K562 (cell line): ENCODE results near the gene IGSF21. TPM values are rescaled to one million over a fixed set of nuclear protein-coding genes. Genes with fewer than 3 reads are reported as not detected.

Source experiments
- BRF1 ChIP-seq: IDR thresholded peaks from 3 replicates; pipeline ENCODE4 v1.6.1; 2011; ENCODE audit warnings: borderline replicate concordance, mild to moderate bottlenecking; ENCODE audit not compliant: insufficient read length; ENCODE audit errors: extremely low read depth
- CBX5 ChIP-seq: IDR thresholded peaks from 2 replicates; pipeline ENCODE4 v1.6.1; 2014; ENCODE audit warnings: low read depth, borderline replicate concordance
- EGR1 ChIP-seq: fragments of 450-650 bp; conservative IDR thresholded peaks from 2 replicates; pipeline ENCODE4 v1.6.1; 2017; ENCODE audit warnings: mild to moderate bottlenecking
- FUS ChIP-seq: fragments of 200-400 bp; formaldehyde crosslinking; optimal IDR thresholded peaks from 2 replicates; pipeline ENCODE3; 2017; ENCODE audit warnings: low read depth, low read length
- HNRNPK ChIP-seq: fragments of 200-400 bp; formaldehyde crosslinking; IDR thresholded peaks from one replicate; pipeline ENCODE4 v1.6.1; 2018; ENCODE audit warnings: mild to moderate bottlenecking, low read depth, low read length; ENCODE audit not compliant: poor library complexity, severe bottlenecking
- KDM5B ChIP-seq: fragments of 200-600 bp; sonication (generic); IDR thresholded peaks from 2 replicates; pipeline ENCODE4 v1.6.1; 2012; ENCODE audit warnings: low read depth, mild to moderate bottlenecking, moderate library complexity, low read length, control low read depth, inconsistent platforms; ENCODE audit not compliant: insufficient replicate concordance
- RFX5 ChIP-seq: IDR thresholded peaks from 2 replicates; pipeline ENCODE4 v1.6.1; 2011; ENCODE audit warnings: low read depth, mild to moderate bottlenecking, improper control_type of control experiment, low read length
- SRSF1 ChIP-seq: fragments of 200-400 bp; formaldehyde crosslinking; IDR thresholded peaks from 2 replicates; pipeline ENCODE4 v1.6.1; 2017; ENCODE audit warnings: mild to moderate bottlenecking, low read depth, low read length, moderate library complexity
- TEAD1 ChIP-seq, 2 experiments: fragments of 450-650 bp in 1 of 2; sonication (generic) in 1 of 2; formaldehyde crosslinking; IDR thresholded peaks; 2 replicates each; pipeline versions ENCODE4 v1.4.0 to v1.8.0; 2020 to 2022; ENCODE audit warnings: mild to moderate bottlenecking in 2 of 2, missing genetic modification reagents in 1 of 2
- THRAP3 ChIP-seq: fragments of 450-650 bp; IDR thresholded peaks from 2 replicates; pipeline ENCODE4 v1.6.1; 2016; ENCODE audit warnings: mild to moderate bottlenecking, inconsistent platforms, borderline replicate concordance
- ZNF175 ChIP-seq: fragments of 200-800 bp; sonication (Bioruptor generic); IDR thresholded peaks from 2 replicates; pipeline ENCODE4 v1.6.1; 2016; ENCODE audit warnings: low read depth, mild to moderate bottlenecking, missing genetic modification characterization, missing compliant biosample characterization
- polyA plus RNA-seq, 8 experiments: library from polyadenylated mRNA; depleted of rRNA in 4 of 8; stranded (reverse) in 5 of 8; unstranded in 3 of 8; fragments of >200 nt; fragmentation: Nextera tagmentation in 2 of 8; fragmentation: Illumina TruSeq in 1 of 8; extraction: Ambion mirVana in 2 of 8; extraction: Trizol in 1 of 8; gene quantifications; 2 replicates each; pipeline versions ENCODE4 v1.2.1 to v1.2.3, GENCODE V29; 2011 to 2014; ENCODE audit warnings: inconsistent platforms in 1 of 8, missing spikeins in 1 of 8
- total RNA-seq, 7 experiments: library from RNA; depleted of rRNA in 6 of 7; stranded (reverse); fragments of >200 nt in 6 of 7; fragmentation: Illumina TruSeq in 2 of 7; extraction: Trizol in 2 of 7; gene quantifications; 2 replicates each; pipeline versions ENCODE4 v1.2.1 to v1.2.3, GENCODE V29; 2011 to 2021; ENCODE audit warnings: low replicate concordance in 1 of 7
- TF ChIP-seq, protein P1 (sequence below): fragments of 200-800 bp; sonication (Bioruptor generic); IDR thresholded peaks from 2 replicates; pipeline ENCODE4 v1.6.1; 2016; ENCODE audit warnings: missing genetic modification characterization, missing compliant biosample characterization
- TF ChIP-seq, protein P2 (sequence below): IDR thresholded peaks from 2 replicates; pipeline ENCODE4 v1.6.1; 2011; ENCODE audit warnings: borderline replicate concordance, low read depth, mild to moderate bottlenecking, moderate library complexity, low read length; ENCODE audit not compliant: insufficient read depth, poor library complexity, severe bottlenecking
- TF ChIP-seq, protein P3 (sequence below), 2 experiments: IDR thresholded peaks in 1 of 2; conservative IDR thresholded peaks in 1 of 2; 2 replicates each; pipeline ENCODE4 v1.6.1; 2016; ENCODE audit warnings: low read depth in 2 of 2, mild to moderate bottlenecking in 1 of 2, missing compliant biosample characterization in 1 of 2, missing genetic modification characterization in 1 of 2, moderate library complexity in 1 of 2
- TF ChIP-seq, protein P4 (sequence below): IDR thresholded peaks from 2 replicates; pipeline ENCODE4 v1.6.1; 2014; ENCODE audit warnings: antibody characterized with exemption

Gene IGSF21
- total and polyA plus RNA-seq, 9 of the 15 experiments (the other 6 are each of a cell fraction or from before 2014, with no cell fraction given): not detected

DNA sequence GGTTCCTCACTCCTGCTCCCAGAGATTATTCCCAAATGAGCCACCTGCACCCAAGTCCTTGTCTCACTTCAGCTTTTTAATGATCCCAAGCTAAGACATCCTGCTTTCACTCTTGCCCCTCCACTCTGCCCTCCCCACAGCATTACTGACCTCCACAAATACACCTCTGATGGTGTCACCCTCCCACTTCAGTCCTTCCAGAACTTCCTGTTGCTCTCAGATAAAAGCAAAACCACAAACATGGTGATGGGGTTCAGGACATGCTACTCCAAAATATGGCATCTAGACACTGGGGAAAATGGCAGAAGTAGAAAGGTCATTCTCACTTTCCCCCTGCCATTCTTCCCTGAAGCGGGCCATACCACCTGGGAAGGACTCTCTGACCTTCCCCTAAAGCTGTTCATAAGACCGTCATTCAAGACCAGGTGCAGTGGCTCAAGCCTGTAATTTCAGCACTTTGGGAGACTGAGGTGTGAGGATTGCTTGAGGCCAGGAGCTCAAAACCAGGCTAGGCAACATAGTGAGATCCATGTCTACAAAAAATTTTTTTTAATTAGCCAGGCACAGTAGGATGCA lies 307.4 kb downstream of the IGSF21 start (continued):
- TF ChIP-seq, protein P1, sequence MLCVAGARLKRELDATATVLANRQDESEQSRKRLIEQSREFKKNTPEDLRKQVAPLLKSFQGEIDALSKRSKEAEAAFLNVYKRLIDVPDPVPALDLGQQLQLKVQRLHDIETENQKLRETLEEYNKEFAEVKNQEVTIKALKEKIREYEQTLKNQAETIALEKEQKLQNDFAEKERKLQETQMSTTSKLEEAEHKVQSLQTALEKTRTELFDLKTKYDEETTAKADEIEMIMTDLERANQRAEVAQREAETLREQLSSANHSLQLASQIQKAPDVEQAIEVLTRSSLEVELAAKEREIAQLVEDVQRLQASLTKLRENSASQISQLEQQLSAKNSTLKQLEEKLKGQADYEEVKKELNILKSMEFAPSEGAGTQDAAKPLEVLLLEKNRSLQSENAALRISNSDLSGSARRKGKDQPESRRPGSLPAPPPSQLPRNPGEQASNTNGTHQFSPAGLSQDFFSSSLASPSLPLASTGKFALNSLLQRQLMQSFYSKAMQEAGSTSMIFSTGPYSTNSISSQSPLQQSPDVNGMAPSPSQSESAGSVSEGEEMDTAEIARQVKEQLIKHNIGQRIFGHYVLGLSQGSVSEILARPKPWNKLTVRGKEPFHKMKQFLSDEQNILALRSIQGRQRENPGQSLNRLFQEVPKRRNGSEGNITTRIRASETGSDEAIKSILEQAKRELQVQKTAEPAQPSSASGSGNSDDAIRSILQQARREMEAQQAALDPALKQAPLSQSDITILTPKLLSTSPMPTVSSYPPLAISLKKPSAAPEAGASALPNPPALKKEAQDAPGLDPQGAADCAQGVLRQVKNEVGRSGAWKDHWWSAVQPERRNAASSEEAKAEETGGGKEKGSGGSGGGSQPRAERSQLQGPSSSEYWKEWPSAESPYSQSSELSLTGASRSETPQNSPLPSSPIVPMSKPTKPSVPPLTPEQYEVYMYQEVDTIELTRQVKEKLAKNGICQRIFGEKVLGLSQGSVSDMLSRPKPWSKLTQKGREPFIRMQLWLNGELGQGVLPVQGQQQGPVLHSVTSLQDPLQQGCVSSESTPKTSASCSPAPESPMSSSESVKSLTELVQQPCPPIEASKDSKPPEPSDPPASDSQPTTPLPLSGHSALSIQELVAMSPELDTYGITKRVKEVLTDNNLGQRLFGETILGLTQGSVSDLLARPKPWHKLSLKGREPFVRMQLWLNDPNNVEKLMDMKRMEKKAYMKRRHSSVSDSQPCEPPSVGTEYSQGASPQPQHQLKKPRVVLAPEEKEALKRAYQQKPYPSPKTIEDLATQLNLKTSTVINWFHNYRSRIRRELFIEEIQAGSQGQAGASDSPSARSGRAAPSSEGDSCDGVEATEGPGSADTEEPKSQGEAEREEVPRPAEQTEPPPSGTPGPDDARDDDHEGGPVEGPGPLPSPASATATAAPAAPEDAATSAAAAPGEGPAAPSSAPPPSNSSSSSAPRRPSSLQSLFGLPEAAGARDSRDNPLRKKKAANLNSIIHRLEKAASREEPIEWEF (CRISPR knock-in tag): no peak
- TF ChIP-seq KDM5B (no peak), FUS (no peak), BRF1 (no peak), HNRNPK (no peak), EGR1 (no peak), TEAD1 (CRISPR knock-in tag; IDR thresholded peaks at IDR 0.05) (peak in 1 of 2 experiments; percentile 56; a peak in 1 of 4 replicates), ZNF175 (CRISPR knock-in tag) (no peak), THRAP3 (no peak), CBX5 (no peak), SRSF1 (no peak), RFX5 (no peak)
- TF ChIP-seq, protein P2, sequence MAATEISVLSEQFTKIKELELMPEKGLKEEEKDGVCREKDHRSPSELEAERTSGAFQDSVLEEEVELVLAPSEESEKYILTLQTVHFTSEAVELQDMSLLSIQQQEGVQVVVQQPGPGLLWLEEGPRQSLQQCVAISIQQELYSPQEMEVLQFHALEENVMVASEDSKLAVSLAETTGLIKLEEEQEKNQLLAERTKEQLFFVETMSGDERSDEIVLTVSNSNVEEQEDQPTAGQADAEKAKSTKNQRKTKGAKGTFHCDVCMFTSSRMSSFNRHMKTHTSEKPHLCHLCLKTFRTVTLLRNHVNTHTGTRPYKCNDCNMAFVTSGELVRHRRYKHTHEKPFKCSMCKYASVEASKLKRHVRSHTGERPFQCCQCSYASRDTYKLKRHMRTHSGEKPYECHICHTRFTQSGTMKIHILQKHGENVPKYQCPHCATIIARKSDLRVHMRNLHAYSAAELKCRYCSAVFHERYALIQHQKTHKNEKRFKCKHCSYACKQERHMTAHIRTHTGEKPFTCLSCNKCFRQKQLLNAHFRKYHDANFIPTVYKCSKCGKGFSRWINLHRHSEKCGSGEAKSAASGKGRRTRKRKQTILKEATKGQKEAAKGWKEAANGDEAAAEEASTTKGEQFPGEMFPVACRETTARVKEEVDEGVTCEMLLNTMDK: no peak
- TF ChIP-seq, protein P3, sequence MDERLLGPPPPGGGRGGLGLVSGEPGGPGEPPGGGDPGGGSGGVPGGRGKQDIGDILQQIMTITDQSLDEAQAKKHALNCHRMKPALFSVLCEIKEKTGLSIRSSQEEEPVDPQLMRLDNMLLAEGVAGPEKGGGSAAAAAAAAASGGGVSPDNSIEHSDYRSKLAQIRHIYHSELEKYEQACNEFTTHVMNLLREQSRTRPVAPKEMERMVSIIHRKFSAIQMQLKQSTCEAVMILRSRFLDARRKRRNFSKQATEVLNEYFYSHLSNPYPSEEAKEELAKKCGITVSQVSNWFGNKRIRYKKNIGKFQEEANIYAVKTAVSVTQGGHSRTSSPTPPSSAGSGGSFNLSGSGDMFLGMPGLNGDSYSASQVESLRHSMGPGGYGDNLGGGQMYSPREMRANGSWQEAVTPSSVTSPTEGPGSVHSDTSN (CRISPR knock-in tag; IDR thresholded peaks at IDR 0.05; ENCODE audit: low read depth): no peak
- TF ChIP-seq, protein P3 (tag; conservative IDR thresholded peaks at IDR 0.05; ENCODE audit: low read depth): no peak
- TF ChIP-seq, protein P4, sequence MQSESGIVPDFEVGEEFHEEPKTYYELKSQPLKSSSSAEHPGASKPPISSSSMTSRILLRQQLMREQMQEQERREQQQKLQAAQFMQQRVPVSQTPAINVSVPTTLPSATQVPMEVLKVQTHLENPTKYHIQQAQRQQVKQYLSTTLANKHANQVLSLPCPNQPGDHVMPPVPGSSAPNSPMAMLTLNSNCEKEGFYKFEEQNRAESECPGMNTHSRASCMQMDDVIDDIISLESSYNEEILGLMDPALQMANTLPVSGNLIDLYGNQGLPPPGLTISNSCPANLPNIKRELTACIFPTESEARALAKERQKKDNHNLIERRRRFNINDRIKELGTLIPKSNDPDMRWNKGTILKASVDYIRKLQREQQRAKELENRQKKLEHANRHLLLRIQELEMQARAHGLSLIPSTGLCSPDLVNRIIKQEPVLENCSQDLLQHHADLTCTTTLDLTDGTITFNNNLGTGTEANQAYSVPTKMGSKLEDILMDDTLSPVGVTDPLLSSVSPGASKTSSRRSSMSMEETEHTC: no peak
